Osteoblast (primary cell): Measurements from ENCODE around the gene PRDM11. TPM values are rescaled to one million over a fixed set of nuclear protein-coding genes. Genes with fewer than 3 reads are reported as not detected.
A peak's percentile ranks its signal among the peaks of the same experiment; 100 is the strongest.

Experiments used
- DNase-seq: peaks from one replicate; pipeline ENCODE4 v3.0.0; 2011; ENCODE audit warnings: low spot score, mixed read lengths; ENCODE audit not compliant: insufficient read length; ENCODE audit errors: missing footprints
- H2AFZ ChIP-seq: 2 replicates; pipeline ENCODE4 v1.6.0; 2011; ENCODE audit warnings: mild to moderate bottlenecking, low read length
- H3K27ac ChIP-seq: 2 replicates; pipeline ENCODE4 v1.5.1; 2011; ENCODE audit warnings: mild to moderate bottlenecking, low read depth, low read length, moderate library complexity
- H3K27me3 ChIP-seq: 2 replicates; pipeline ENCODE4 v1.6.0; 2012; ENCODE audit warnings: mild to moderate bottlenecking, control low read depth, inconsistent platforms, low read length, moderate library complexity; ENCODE audit not compliant: insufficient read depth
- H3K36me3 ChIP-seq: 2 replicates; pipeline ENCODE4 v1.5.1; 2011; ENCODE audit warnings: mild to moderate bottlenecking, low read length, control low read depth, moderate library complexity; ENCODE audit not compliant: insufficient read depth
- H3K4me1 ChIP-seq: 2 replicates; pipeline ENCODE4 v1.5.1; 2011; ENCODE audit warnings: mild to moderate bottlenecking, low read length, control low read depth, moderate library complexity; ENCODE audit not compliant: insufficient read depth
- H3K4me2 ChIP-seq: 2 replicates; pipeline ENCODE4 v1.6.0; 2011; ENCODE audit warnings: mild to moderate bottlenecking, low read length; ENCODE audit not compliant: insufficient read depth
- H3K4me3 ChIP-seq: fragments of 200-600 bp; sonication (generic); 3 replicates; pipeline ENCODE4 v1.5.1; 2012; ENCODE audit warnings: mild to moderate bottlenecking, low read length, inconsistent platforms; ENCODE audit not compliant: insufficient read depth
- H3K79me2 ChIP-seq: 2 replicates; pipeline ENCODE4 v1.6.0; 2012; ENCODE audit warnings: mild to moderate bottlenecking, low read length, control low read depth, inconsistent platforms; ENCODE audit not compliant: insufficient read depth
- H3K9me3 ChIP-seq: 2 replicates; pipeline ENCODE4 v1.5.1; 2011; ENCODE audit warnings: low read depth, low read length, control low read depth
- H4K20me1 ChIP-seq: 2 replicates; pipeline ENCODE4 v1.6.0; 2012; ENCODE audit warnings: mild to moderate bottlenecking, low read length, control low read depth; ENCODE audit not compliant: insufficient read depth
- total RNA-seq: library from RNA; depleted of rRNA; stranded (reverse); fragments of >200 nt; gene quantifications from 2 replicates; pipeline ENCODE4 v1.2.3, GENCODE V29; 2012
- TF ChIP-seq, protein P1 (sequence below): IDR thresholded peaks from 2 replicates; pipeline ENCODE4 v1.5.1; 2011; ENCODE audit warnings: mild to moderate bottlenecking, low read depth, low read length, moderate library complexity; ENCODE audit errors: extremely low read depth

The PRDM11 gene
- total RNA-seq, 1 donor, result 5.4 TPM

DNA sequence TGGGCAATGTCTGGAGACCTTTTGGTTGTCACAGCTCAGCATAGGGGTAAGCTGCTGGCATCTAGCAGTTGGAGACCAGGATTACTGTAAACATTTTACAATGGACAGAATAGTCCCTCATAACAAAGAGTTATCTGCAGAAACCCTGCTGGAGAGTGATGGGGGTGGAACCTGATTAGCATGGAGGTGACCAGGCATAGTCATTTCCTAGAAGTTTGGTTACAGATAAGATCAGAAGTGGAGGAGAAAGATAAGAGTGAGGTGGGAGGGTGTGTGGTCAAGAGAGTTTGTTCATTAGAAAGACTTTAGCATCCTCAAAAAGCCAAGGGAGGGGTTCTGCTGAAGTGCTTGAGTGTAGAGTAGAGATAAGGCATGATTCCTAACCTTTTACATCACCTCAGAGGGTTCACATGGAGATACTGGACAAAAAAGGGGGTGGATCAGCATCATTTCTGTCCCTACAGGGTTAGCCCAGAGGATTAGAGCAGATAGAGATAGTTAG, 38.8 kb downstream of the PRDM11 start:
- H3K36me3 ChIP-seq, result no peaks in the 10 kb centered on the region
- H3K27me3 ChIP-seq, result no peaks in the 10 kb centered on the region
- H3K4me1 ChIP-seq, result peaks cover 4% of the 10 kb centered on the region
- no peak overlapping the region for H3K4me3 ChIP-seq
- peak; percentile 14 for DNase-seq
- no peak overlapping the region for H2AFZ ChIP-seq
- H4K20me1 ChIP-seq, result no peaks in the 10 kb centered on the region
- TF ChIP-seq, protein P1, sequence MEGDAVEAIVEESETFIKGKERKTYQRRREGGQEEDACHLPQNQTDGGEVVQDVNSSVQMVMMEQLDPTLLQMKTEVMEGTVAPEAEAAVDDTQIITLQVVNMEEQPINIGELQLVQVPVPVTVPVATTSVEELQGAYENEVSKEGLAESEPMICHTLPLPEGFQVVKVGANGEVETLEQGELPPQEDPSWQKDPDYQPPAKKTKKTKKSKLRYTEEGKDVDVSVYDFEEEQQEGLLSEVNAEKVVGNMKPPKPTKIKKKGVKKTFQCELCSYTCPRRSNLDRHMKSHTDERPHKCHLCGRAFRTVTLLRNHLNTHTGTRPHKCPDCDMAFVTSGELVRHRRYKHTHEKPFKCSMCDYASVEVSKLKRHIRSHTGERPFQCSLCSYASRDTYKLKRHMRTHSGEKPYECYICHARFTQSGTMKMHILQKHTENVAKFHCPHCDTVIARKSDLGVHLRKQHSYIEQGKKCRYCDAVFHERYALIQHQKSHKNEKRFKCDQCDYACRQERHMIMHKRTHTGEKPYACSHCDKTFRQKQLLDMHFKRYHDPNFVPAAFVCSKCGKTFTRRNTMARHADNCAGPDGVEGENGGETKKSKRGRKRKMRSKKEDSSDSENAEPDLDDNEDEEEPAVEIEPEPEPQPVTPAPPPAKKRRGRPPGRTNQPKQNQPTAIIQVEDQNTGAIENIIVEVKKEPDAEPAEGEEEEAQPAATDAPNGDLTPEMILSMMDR, result no peak
- no peaks in the 10 kb centered on the region for H3K9me3 ChIP-seq
- H3K4me2 ChIP-seq, result no peak overlapping the region
- no peak overlapping the region for H3K27ac ChIP-seq
- H3K79me2 ChIP-seq, result no peaks in the 10 kb centered on the region

DNA sequence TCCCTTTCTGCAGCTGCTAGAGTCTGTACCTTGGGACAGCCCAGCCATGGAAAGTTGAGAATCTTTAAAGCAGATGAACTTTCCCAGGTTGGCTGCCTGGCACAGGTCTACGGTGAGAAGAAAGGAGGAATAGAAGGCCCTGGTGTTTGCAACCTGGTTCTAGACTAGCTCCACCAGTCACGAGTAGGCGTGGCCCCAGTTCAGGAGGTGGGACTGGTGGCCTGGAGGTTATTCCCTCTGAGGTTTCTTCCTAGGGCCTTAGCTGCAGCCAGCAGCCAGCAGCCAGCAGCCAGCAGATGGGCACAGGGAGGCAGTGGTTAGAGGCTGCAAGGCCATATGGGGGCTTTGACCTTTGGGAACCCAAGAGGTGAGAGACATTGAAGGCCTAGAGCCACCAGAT, 40.9 kb downstream of the PRDM11 start:
- H2AFZ ChIP-seq, result no peak overlapping the region
- no peaks in the 10 kb centered on the region for H3K36me3 ChIP-seq
- no peak overlapping the region for H3K27ac ChIP-seq
- no peaks in the 10 kb centered on the region for H3K79me2 ChIP-seq
- no peaks in the 10 kb centered on the region for H4K20me1 ChIP-seq
- H3K27me3 ChIP-seq, result no peaks in the 10 kb centered on the region
- no peaks in the 10 kb centered on the region for H3K9me3 ChIP-seq
- H3K4me1 ChIP-seq, result no peaks in the 10 kb centered on the region
- TF ChIP-seq, protein P1, result no peak
- H3K4me3 ChIP-seq, result no peak overlapping the region
- no peak overlapping the region for H3K4me2 ChIP-seq
- peak; percentile 45 for DNase-seq

GRCh38 chr11:45188127-45188526, 41.7 kb downstream of the PRDM11 start:
- no peaks in the 10 kb centered on the region for H3K4me1 ChIP-seq
- TF ChIP-seq, protein P1, result no peak
- DNase-seq, result no peak
- no peaks in the 10 kb centered on the region for H3K79me2 ChIP-seq
- no peaks in the 10 kb centered on the region for H3K9me3 ChIP-seq
- H3K4me3 ChIP-seq, result no peak overlapping the region
- no peak overlapping the region for H3K27ac ChIP-seq
- no peaks in the 10 kb centered on the region for H4K20me1 ChIP-seq
- H3K27me3 ChIP-seq, result no peaks in the 10 kb centered on the region
- H2AFZ ChIP-seq, result no peak overlapping the region
- H3K4me2 ChIP-seq, result no peak overlapping the region
- no peaks in the 10 kb centered on the region for H3K36me3 ChIP-seq

- TF ChIP-seq, protein P1, result no peak
- H3K9me3 ChIP-seq, result no peaks in the 10 kb centered on the region
- no peak overlapping the region for H2AFZ ChIP-seq
- no peaks in the 10 kb centered on the region for H3K4me1 ChIP-seq
- H3K4me2 ChIP-seq, result no peak overlapping the region
- H3K79me2 ChIP-seq, result no peaks in the 10 kb centered on the region
- no peak overlapping the region for H3K4me3 ChIP-seq
- no peak for DNase-seq
- H3K36me3 ChIP-seq, result no peaks in the 10 kb centered on the region
- no peaks in the 10 kb centered on the region for H4K20me1 ChIP-seq
- H3K27ac ChIP-seq, result no peak overlapping the region
- H3K27me3 ChIP-seq, result no peaks in the 10 kb centered on the region
Observed at GRCh38 chr11:45189230-45189629, 42.8 kb downstream of the PRDM11 start.
